Activated T-helper 2 cell treated with anti-CD3 and anti-CD28 coated beads, Interferon-gamma antibody, Interleukin-2, Interleukin-4, amounts not matched to agents 10 μg/mL and 5 μg/mL and 100 μg/mL, durations not matched to agents 14 hours and 24 hours and 36 hours (primary cell): ENCODE results near the gene VSIG10L. TPM values are rescaled to one million over a fixed set of nuclear protein-coding genes. Genes with fewer than 3 reads are reported as not detected.

Source experiments
- DNase-seq: peaks from one replicate; pipeline ENCODE4 v3.0.0; 2021; ENCODE audit warnings: low spot score
- H3K27ac Mint-ChIP-seq: one replicate; pipeline ENCODE4 v1.8.0; 2021; ENCODE audit warnings: mixed read lengths
- H3K27me3 Mint-ChIP-seq: one replicate; pipeline ENCODE4 v1.8.0; 2021; ENCODE audit warnings: low read depth, mixed read lengths
- H3K36me3 Mint-ChIP-seq: one replicate; pipeline ENCODE4 v1.8.0; 2021; ENCODE audit warnings: low read depth, mixed read lengths
- H3K4me1 Mint-ChIP-seq: one replicate; pipeline ENCODE4 v1.8.0; 2021; ENCODE audit warnings: low read depth, mixed read lengths
- H3K4me3 Mint-ChIP-seq: one replicate; pipeline ENCODE4 v1.8.0; 2021; ENCODE audit warnings: low read depth, mild to moderate bottlenecking, moderate library complexity, mixed read lengths
- H3K9me3 Mint-ChIP-seq: one replicate; pipeline ENCODE4 v1.8.0; 2021; ENCODE audit warnings: mixed read lengths
- intact Hi-C: fragments of 100-400 bp; cut with micrococcal nuclease; formaldehyde crosslinking; loops from one replicate; pipeline ENCODE4 v1.15.1; 2023
- total RNA-seq: library from RNA; stranded (reverse); gene quantifications from 2 replicates; pipeline ENCODE4 v1.2.3, GENCODE V29; 2022

The VSIG10L gene
- total RNA-seq, 1 donor from 2014 or later, result 9.5 TPM

DNA sequence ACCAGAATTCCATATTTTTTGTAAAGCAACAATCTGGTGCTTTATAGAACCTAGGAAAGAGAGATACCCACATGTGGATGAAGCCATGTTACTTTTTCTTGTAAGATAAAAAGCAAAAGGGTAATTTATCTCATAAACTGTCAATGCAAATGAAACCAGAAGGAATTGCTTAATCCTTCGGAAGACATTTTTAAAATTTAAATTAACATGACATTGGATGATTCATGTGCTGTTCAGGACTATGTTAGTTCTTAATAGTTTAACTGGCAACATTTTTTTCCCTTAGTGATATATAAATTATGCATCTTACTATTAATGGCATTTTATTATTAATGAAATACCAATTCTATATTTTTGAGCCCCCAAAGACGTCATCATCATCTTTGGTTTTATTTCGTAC is 56.3 kb downstream of the VSIG10L start:
- Mint-ChIP-seq H3K27ac (no peak overlapping the region), H3K27me3 (peaks cover 15% of the 10 kb centered on the region)
- no peak for DNase-seq

GRCh38 chr19:51282335-51282734 is 59.6 kb downstream of the VSIG10L start:
- intact Hi-C loops, result no loop called here
- Mint-ChIP-seq H3K9me3 (no peaks in the 10 kb centered on the region), H3K4me3 (no peak overlapping the region), H3K27ac (no peak overlapping the region), H3K4me1 (no peaks in the 10 kb centered on the region), H3K36me3 (no peaks in the 10 kb centered on the region), H3K27me3 (peaks cover 26% of the 10 kb centered on the region)
- DNase-seq, result no peak

More for the DNA sequence above, 56.3 kb downstream of the VSIG10L start:
- intact Hi-C loops, result no loop called here
- Mint-ChIP-seq H3K4me1 (no peaks in the 10 kb centered on the region), H3K36me3 (no peaks in the 10 kb centered on the region), H3K9me3 (no peaks in the 10 kb centered on the region), H3K4me3 (no peak overlapping the region)

Other genes starting within 250 kb of the VSIG10L start
- gene CTU1, start 233.7 kb downstream of the VSIG10L start, total RNA-seq, result 9.7 and 11.0 TPM in 2 replicates
- gene SIGLEC9, start 217.2 kb downstream of the VSIG10L start, total RNA-seq, result 0.18 TPM in 1 of 2 replicates, not detected in the other
- not detected in 2 replicates for gene SIGLEC7, start 199.8 kb downstream of the VSIG10L start, total RNA-seq
- 14.3 and 17.0 TPM in 2 replicates for gene CD33, start 117.1 kb downstream of the VSIG10L start, total RNA-seq
- not detected in 2 replicates for gene SIGLECL1, start 91.1 kb downstream of the VSIG10L start, total RNA-seq
- gene IGLON5, start 30.5 kb downstream of the VSIG10L start, total RNA-seq, result 7.0 TPM in 2 replicates
- 209 and 215 TPM in 2 replicates for gene ETFB, start 24.2 kb upstream of the VSIG10L start, total RNA-seq
- gene CLDND2, start 26.9 kb upstream of the VSIG10L start, total RNA-seq, result 13.8 and 14.9 TPM in 2 replicates
- 332 and 342 TPM in 2 replicates for gene NKG7, start 30.5 kb upstream of the VSIG10L start, total RNA-seq
- gene LIM2, start 45.8 kb upstream of the VSIG10L start, total RNA-seq, result not detected in 2 replicates
- gene C19orf84, start 48.5 kb upstream of the VSIG10L start, total RNA-seq, result 0.14 and 0.27 TPM in 2 replicates
- 4.0 and 6.6 TPM in 2 replicates for gene SIGLEC10, start 75.5 kb upstream of the VSIG10L start, total RNA-seq
- 0.07 and 0.18 TPM in 2 replicates for gene SIGLEC8, start 116.3 kb upstream of the VSIG10L start, total RNA-seq
- gene CEACAM18, start 136.4 kb upstream of the VSIG10L start, total RNA-seq, result not detected in 2 replicates
- 4.5 and 4.6 TPM in 2 replicates for gene SIGLEC12, start 159.7 kb upstream of the VSIG10L start, total RNA-seq
- 1.2 and 1.7 TPM in 2 replicates for gene SIGLEC6, start 189.5 kb upstream of the VSIG10L start, total RNA-seq
- 11.0 and 13.4 TPM in 2 replicates for gene ZNF175, start 229.1 kb upstream of the VSIG10L start, total RNA-seq